ENCODE data around the gene PRKCZ. TPM values are rescaled to one million over a fixed set of nuclear protein-coding genes. Genes with fewer than 3 reads are reported as not detected.

PRKCZ gene
- total and polyA plus RNA-seq, 4 donors: 4.8 to 9.9 (median 8.4) TPM

DNA sequence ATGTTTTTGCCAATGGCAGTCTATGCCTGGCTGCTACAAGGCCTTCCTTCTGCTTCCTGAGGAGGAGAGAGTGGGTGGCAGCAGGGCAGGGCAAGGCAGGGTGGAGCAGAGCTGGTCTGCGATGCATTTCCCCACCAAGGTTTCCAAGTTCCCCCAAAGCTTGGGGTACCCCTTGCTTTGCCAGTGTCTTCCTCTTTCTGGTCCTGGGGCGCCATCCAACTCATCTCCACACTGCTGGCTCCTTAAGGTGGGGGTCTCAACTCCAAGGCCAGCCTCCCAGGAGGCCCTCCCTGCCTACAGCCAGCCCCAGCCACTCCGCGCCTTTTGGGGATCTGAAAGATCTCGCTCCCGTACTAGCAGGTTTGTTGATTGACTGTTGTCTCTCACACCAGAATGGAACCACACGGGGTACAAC lies 174.0 kb downstream of the PRKCZ start:
- H3K9ac ChIP-seq (ENCODE audit: low read depth in 1 of 2, low read length in 2 of 2): no peak overlapping the region
- H3K27me3 ChIP-seq (ENCODE audit: control insufficient read depth in 4 of 4, insufficient read depth in 4 of 4, low read length in 3 of 4): no peaks in the 10 kb centered on the region
- H3K4me3 ChIP-seq (ENCODE audit: low read depth in 1 of 3, low read length in 3 of 3): no peak overlapping the region
- DNase-seq (ENCODE audit: low spot score): no peak
- no peak overlapping the region for H3K27ac ChIP-seq (ENCODE audit: low read depth in 1 of 2, low read length in 2 of 2)
- H3K36me3 ChIP-seq (ENCODE audit: control insufficient read depth in 4 of 4, insufficient read depth in 3 of 4, low read depth in 1 of 4, low read length in 3 of 4): no peaks in the 10 kb centered on the region
- no peaks in the 10 kb centered on the region for H3K9me3 ChIP-seq (ENCODE audit: control insufficient read depth in 4 of 4, low read length in 3 of 4)
- peaks cover 0 to 8% (median 4%) of the 10 kb centered on the region in 4 donors for H3K4me1 ChIP-seq (ENCODE audit: control insufficient read depth in 4 of 4, insufficient read depth in 4 of 4, low read length in 3 of 4)
- TF ChIP-seq FOXA2 (IDR thresholded peaks at IDR 0.05): no peak
- no peak for TF ChIP-seq RAD21 (IDR thresholded peaks at IDR 0.05)
- no peak for TF ChIP-seq RXRA (IDR thresholded peaks at IDR 0.05)
- TF ChIP-seq, protein P1, sequence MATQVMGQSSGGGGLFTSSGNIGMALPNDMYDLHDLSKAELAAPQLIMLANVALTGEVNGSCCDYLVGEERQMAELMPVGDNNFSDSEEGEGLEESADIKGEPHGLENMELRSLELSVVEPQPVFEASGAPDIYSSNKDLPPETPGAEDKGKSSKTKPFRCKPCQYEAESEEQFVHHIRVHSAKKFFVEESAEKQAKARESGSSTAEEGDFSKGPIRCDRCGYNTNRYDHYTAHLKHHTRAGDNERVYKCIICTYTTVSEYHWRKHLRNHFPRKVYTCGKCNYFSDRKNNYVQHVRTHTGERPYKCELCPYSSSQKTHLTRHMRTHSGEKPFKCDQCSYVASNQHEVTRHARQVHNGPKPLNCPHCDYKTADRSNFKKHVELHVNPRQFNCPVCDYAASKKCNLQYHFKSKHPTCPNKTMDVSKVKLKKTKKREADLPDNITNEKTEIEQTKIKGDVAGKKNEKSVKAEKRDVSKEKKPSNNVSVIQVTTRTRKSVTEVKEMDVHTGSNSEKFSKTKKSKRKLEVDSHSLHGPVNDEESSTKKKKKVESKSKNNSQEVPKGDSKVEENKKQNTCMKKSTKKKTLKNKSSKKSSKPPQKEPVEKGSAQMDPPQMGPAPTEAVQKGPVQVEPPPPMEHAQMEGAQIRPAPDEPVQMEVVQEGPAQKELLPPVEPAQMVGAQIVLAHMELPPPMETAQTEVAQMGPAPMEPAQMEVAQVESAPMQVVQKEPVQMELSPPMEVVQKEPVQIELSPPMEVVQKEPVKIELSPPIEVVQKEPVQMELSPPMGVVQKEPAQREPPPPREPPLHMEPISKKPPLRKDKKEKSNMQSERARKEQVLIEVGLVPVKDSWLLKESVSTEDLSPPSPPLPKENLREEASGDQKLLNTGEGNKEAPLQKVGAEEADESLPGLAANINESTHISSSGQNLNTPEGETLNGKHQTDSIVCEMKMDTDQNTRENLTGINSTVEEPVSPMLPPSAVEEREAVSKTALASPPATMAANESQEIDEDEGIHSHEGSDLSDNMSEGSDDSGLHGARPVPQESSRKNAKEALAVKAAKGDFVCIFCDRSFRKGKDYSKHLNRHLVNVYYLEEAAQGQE (IDR thresholded peaks at IDR 0.05): no peak
- TF ChIP-seq SP1 (IDR thresholded peaks at IDR 0.05): no peak
- TF ChIP-seq EGR1 (IDR thresholded peaks at IDR 0.05; ENCODE audit: low read depth in 2 of 2): no peak
- no peak for TF ChIP-seq TAF1 (conservative IDR thresholded peaks at IDR 0.05)
- TF ChIP-seq HNF4A (conservative IDR thresholded peaks at IDR 0.05): no peak
- TF ChIP-seq, protein P2, sequence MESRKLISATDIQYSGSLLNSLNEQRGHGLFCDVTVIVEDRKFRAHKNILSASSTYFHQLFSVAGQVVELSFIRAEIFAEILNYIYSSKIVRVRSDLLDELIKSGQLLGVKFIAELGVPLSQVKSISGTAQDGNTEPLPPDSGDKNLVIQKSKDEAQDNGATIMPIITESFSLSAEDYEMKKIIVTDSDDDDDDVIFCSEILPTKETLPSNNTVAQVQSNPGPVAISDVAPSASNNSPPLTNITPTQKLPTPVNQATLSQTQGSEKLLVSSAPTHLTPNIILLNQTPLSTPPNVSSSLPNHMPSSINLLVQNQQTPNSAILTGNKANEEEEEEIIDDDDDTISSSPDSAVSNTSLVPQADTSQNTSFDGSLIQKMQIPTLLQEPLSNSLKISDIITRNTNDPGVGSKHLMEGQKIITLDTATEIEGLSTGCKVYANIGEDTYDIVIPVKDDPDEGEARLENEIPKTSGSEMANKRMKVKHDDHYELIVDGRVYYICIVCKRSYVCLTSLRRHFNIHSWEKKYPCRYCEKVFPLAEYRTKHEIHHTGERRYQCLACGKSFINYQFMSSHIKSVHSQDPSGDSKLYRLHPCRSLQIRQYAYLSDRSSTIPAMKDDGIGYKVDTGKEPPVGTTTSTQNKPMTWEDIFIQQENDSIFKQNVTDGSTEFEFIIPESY (IDR thresholded peaks at IDR 0.05): no peak
- TF ChIP-seq CTCF (IDR thresholded peaks at IDR 0.05; ENCODE audit: low read depth, low read length, missing input control): no peak
- no peak for TF ChIP-seq YY1 (IDR thresholded peaks at IDR 0.05)
- 93% methylated on average over 7 of the region's 7 CpGs for WGBS

DNA sequence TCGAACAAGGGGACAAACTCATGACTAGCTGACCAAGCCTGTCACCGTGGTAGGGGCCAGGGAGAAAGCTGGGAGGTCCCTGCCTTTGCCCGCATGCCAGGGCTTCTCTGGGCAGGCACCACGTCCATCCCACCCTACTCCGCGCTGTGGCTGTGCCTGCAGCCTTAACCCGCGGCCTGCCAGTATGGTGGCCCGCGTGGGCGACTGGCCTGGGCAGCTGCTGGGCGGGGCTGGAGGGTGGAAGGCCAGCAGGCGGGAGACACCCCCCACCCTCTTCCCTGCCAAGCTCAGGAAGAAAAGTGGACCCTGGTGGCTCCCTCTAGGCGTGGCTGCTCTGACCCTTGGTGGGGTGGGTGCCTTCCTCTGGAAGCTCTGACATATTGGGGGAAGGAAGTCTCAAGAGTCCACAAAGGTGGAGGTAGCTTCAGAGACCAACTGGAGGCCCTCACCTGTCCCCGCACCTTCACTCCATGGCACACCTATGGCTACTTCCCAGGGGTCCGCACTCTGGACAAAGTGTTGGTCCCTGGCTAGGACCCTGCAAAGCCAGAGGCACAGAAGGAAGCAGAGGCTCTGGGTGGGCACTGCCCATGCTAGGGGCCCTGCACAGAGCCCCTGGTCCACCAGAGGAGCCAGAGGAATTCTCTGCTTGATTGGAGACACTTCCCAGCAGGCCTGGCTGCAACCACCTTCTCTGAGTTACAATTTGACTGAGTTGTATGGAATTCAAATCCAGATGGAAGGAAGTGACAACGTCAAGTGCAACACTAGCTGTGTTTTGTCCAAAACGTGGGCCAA lies 174.6 kb downstream of the PRKCZ start:
- Histone ChIP-seq H3K9ac (ENCODE audit: low read depth in 1 of 2, low read length in 2 of 2) (no peak overlapping the region), H3K4me1 (ENCODE audit: control insufficient read depth in 4 of 4, insufficient read depth in 4 of 4, low read length in 3 of 4) (peaks cover 2 to 10% (median 8%) of the 10 kb centered on the region in 4 donors), H3K27me3 (ENCODE audit: control insufficient read depth in 4 of 4, insufficient read depth in 4 of 4, low read length in 3 of 4) (no peaks in the 10 kb centered on the region), H3K27ac (ENCODE audit: low read depth in 1 of 2, low read length in 2 of 2) (no peak overlapping the region), H3K9me3 (ENCODE audit: control insufficient read depth in 4 of 4, low read length in 3 of 4) (no peaks in the 10 kb centered on the region), H3K4me3 (ENCODE audit: low read depth in 1 of 3, low read length in 3 of 3) (no peak overlapping the region), H3K36me3 (ENCODE audit: control insufficient read depth in 4 of 4, insufficient read depth in 3 of 4, low read depth in 1 of 4, low read length in 3 of 4) (no peaks in the 10 kb centered on the region)
- 88% methylated on average over 18 of the region's 18 CpGs for WGBS
- no peak for DNase-seq (ENCODE audit: low spot score)
- TF ChIP-seq GABPA (IDR thresholded peaks at IDR 0.05 in 1 of 2, conservative IDR thresholded peaks at IDR 0.05 in 1 of 2) (no peak), FOXA2 (IDR thresholded peaks at IDR 0.05) (no peak), JUND (IDR thresholded peaks at IDR 0.05) (no peak), RXRA (IDR thresholded peaks at IDR 0.05) (no peak), RAD21 (IDR thresholded peaks at IDR 0.05) (no peak), SP1 (IDR thresholded peaks at IDR 0.05) (no peak)
